GM19372 (cell line): Measurements from ENCODE around the gene PNMA6F.
"Not testable (repeated sequence)": the region's sequence is repeated elsewhere in the genome, so short reads cannot be mapped to it uniquely, and the experiment has no call there.

ENCODE experiments used
- ATAC-seq: cut with Tn5 transposase; IDR thresholded peaks from one replicate; pipeline ENCODE4 v1.9.1; 2021; ENCODE audit warnings: mild to moderate bottlenecking, low read depth, moderate library complexity; ENCODE audit not compliant: unreplicated experiment

The PNMA6F gene

DNA sequence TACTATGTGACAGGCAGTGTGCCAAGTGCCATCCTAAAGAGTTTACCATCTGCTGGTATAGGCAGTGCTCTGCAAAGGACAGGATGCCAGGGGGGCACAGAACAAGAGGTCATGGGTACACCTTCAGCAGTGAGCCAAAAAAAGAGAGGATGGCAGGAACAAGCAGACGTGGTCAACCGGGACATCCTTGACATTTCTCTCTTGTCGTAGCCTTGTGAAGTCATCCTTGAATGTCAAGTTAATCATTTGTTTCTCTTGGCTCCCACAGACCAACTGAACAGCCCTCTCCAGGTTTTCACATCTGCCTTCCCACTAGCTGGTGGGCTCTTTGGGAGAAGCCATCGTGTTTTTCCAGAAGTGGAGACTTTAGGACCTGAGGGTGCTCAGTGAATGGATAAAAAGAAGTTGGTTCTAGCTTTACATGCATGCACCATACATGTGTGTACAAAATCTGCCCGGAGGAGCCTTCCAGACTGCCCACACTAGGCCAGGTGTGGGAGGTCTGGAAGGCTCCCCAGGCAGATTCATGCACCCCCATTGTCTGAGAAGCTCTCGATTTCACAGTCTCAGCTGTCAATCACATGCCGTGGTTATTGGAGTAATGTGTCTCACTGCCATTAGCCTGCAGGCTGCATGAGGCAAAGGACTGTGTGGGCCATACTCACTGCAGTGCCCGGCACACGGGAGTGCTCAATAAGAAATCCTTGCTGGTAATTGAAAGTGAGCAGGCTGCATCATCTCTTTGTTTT lies 16.4 kb downstream of the PNMA6F start:
- no peak for ATAC-seq

GRCh38 chrX:153303276-153304262 lies 18.0 kb downstream of the PNMA6F start:
- no peak for ATAC-seq

GRCh38 chrX:153302796-153303195 lies 18.8 kb downstream of the PNMA6F start:
- ATAC-seq = no peak

GRCh38 chrX:153301746-153302145 lies 19.8 kb downstream of the PNMA6F start:
- ATAC-seq = no peak

DNA sequence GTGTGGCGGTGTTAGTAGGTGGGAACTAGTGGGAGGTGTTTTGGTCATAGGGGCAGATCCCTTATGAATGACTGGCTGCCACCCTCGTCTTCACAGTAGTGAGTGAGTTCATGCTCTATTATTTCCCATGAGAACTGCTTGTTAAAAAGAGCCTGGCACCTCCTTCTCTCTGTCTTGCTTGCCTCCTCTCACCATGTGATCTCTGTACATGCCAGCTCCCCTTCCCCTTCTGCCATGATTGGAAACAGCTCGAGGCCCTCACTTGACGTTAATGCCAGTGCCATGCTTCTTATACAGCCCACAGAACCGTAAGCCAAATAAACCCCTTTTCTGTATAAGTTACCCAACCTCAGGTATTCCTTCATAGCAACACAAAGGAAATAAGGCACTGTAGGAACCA lies 21.7 kb downstream of the PNMA6F start:
- no peak for ATAC-seq

GRCh38 chrX:153297376-153297775 lies 24.2 kb downstream of the PNMA6F start:
- ATAC-seq = no peak

DNA sequence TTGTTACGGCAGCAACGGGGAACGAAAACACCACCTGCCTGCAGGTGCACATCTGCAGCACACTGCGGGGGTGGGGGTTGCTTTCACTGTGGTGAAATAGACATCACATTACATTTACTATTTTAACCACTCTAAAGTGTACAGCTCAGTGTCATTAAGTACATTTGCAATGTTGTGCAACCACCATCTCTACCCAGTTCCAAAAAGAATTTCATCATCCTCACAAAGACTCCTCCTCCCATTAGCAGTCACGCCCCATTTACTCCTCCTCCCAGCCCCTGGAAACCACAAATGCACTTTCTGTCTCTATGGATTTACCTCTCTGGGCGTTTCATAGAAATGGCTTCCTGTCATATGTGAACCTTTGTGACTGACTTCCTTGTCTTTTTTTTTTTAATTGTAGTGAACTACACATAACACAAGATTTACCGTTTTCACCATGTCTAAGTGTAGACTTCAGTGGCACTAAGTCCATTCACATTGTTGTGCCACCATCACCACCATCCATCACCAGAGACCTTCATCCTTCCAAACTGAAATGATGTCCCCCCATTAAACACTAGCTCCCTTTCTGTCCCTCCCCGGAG lies 28.0 kb downstream of the PNMA6F start:
- peak; percentile 50 for ATAC-seq

GRCh38 chrX:153288807-153289206 lies 32.8 kb downstream of the PNMA6F start:
- ATAC-seq = not testable (repeated sequence)

DNA sequence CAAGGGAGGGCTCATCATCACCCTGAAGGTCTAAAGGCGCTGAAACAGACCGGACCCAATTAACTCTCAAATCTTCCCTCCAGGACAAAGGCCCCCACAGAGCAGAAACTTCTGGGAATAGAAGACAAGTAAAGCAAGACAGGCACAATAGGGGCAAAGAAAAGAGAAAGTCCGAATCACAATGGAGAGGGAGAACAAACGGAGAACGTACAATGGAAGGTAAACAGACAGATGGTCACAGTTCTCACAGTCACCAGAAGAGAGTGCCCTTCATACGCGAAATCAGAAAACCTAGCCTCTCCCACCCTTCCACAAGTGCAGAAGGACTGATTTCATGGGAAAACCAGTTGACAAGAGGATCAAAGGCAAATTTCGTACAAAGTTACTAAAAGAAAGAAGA lies 35.9 kb downstream of the PNMA6F start:
- not testable (repeated sequence) for ATAC-seq

DNA sequence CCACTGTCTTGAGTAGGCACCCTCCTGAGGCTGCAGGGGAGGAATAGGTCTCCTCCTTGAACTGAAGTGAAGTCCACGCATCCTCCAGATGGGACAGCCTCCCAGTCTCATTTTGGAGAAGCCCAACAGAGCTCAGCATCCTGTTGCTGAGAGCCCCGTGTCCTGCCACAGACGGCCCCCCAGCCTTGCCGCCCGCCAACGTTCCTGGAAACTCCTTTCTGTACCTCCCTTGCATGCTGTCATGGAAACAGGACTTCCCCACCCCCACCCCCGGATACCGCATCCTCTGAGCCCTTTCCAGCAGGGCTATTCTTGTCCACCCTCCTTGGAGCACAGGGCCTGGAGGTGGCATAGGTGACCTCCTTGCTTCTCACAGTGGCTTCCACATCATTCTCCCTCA lies 37.6 kb downstream of the PNMA6F start:
- ATAC-seq = not testable (repeated sequence)

GRCh38 chrX:153281784-153282183 lies 39.8 kb downstream of the PNMA6F start:
- ATAC-seq = not testable (repeated sequence)

- ATAC-seq = not testable (repeated sequence)
Measured at GRCh38 chrX:153279304-153279703, 42.3 kb downstream of the PNMA6F start.

GRCh38 chrX:153276049-153276448 lies 45.5 kb downstream of the PNMA6F start:
- not testable (repeated sequence) for ATAC-seq

GRCh38 chrX:153275418-153275817 lies 46.1 kb downstream of the PNMA6F start:
- ATAC-seq = not testable (repeated sequence)

DNA sequence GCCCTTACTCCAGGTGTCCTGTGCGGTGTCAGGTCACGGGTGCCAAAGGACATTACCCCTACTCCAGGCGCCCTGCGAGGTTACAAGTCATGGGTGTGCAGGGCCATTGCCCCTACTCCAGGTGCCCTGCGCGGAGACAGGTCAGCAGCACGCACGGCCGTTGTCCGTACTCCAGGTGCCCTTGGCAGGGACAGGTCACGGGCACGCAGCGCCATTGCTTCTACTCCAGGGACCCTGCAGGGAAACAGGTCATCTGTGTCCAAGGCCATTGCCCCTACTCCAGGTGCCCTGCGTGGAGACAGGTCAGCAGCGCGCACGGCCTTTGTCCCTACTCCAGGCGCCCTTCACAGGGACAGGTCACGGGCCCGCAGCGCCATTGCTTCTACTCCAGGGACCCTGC lies 49.0 kb downstream of the PNMA6F start:
- ATAC-seq = not testable (repeated sequence)

DNA sequence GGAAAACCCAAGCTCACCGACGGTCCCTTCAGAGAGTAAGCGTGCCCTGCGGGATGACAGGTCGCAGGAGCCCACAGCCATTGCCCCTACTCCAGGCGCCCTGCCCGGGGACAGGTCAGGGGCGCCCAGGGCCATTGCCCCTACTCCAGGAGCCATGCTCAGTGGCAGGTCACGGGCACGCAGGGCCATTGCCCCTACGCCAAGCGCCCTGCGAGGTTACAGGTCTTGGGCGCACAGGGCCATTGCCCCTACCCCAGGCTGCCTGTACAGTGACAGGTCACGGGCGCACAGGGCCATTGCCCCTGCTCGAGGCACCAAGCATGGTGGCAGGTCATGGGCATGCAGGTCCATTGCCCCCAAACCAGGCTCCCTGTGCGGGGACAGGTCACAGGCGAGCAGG lies 49.5 kb downstream of the PNMA6F start:
- not testable (repeated sequence) for ATAC-seq
